ENCODE measurements around the gene PRSS12. TPM values are rescaled to one million over a fixed set of nuclear protein-coding genes. Genes with fewer than 3 reads are reported as not detected.

Gene PRSS12
- total and polyA plus RNA-seq, 8 donors: 5.5 to 12.9 (median 7.7) TPM

DNA sequence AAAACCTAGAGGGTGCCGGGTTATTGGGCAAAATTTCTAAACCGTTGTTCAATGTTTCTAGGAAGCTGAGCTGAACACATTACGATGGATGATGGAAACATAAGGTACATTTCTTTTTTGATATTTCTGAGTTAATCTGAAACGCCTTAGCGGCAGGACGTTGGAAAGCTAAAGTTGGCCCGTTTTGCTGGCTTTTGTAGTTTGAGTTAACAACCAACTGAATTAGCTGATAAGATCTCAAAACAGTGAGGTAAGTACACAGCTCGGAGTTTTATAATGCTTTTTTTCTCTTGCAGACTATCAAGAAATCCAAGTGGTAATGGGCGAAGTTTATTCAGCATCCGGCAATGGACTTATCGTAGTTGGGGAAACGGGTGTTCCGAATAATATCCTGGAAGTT lies 73.5 kb downstream of the PRSS12 start:
- no peak for FAIRE-seq

DNA sequence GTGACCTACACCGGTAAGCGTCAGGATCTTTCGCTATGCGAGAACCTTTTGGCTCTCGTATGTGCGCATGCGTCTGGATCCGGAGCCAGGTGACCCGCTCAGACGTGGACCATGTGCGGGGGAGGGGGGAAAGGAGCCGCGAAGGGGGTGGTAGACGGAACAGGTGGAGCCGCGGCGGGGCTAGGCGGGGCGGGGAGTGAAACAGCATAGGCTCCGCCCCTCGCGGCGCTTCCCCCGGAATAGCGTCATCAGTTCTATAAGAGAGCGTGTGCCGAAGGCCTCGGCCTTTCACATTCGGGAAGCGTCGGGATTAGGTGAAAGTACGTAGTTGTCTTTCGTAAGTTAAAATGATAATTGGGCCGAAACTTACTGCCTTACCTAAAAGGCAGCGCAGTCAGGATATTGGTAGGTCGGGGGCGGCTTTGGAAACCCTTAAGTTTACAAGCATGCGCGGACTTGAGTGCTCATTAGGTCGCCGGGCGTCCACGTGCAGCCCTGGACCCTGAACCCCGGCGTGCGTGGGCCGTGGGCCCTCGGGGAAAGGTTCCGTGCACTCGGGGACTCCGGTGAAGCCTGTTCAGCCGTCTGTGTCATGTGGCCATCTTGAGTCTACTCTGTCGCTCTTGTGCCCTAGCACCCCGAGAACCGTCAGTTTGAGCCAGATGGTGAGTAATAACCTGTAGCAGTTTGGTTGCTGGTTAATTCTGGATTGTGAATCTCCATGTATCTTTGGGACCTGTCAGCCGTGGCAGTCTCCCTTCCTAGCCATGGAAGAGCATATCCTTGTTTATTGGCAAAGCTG lies 74.1 kb downstream of the PRSS12 start:
- ATAC-seq (peak; percentile 91 to 97 (median 94)), DNase-seq (peak; percentile 96 to 100 (median 99)), FAIRE-seq (peak; percentile 65)
- Histone ChIP-seq H3K4me3 (peak overlapping the region; percentile 77 to 97 (median 82)), H3K36me3 (peaks cover 0 to 4% (median 0%) of the 10 kb centered on the region in 3 donors), H3K27me3 (no peaks in the 10 kb centered on the region), H3K27ac (peak overlapping the region; percentile 93 to 95 (median 95)), H3K4me1 (peaks cover 21 to 36% (median 27%) of the 10 kb centered on the region in 3 donors), H3K9me3 (no peaks in the 10 kb centered on the region)
- 0 to 1% methylated on average over 56 of the region's 56 CpGs for WGBS, 2 donors
- TF ChIP-seq CTCF (IDR thresholded peaks at IDR 0.05): no peak
- intact Hi-C loops (cut with DNase I): no loop called here

More for the DNA sequence above, 73.5 kb downstream of the PRSS12 start:
- intact Hi-C loops (cut with DNase I): no loop called here
- peaks cover 21 to 36% (median 27%) of the 10 kb centered on the region in 3 donors for H3K4me1 ChIP-seq
- H3K27ac ChIP-seq: peak overlapping the region; percentile 93 to 95 (median 95)
- H3K4me3 ChIP-seq: peak overlapping the region; percentile 77 to 97 (median 82)
- 1 to 2% methylated on average over 13 of the region's 13 CpGs for WGBS, 2 donors
- TF ChIP-seq CTCF (IDR thresholded peaks at IDR 0.05): no peak
- H3K9me3 ChIP-seq: no peaks in the 10 kb centered on the region
- DNase-seq (no peak), ATAC-seq (peak in 1 of 4 donors; percentile 1)
- no peaks in the 10 kb centered on the region for H3K27me3 ChIP-seq
- H3K36me3 ChIP-seq: peaks cover 0 to 4% (median 0%) of the 10 kb centered on the region in 3 donors

GRCh38 chr4:118277243-118277642 lies 75.6 kb downstream of the PRSS12 start:
- Histone ChIP-seq H3K9me3 (no peaks in the 10 kb centered on the region), H3K4me3 (peak overlapping the region in 1 of 4 donors; percentile 77), H3K27me3 (no peaks in the 10 kb centered on the region), H3K27ac (peak overlapping the region in 1 of 4 donors; percentile 95), H3K4me1 (peaks cover 15 to 33% (median 22%) of the 10 kb centered on the region in 3 donors), H3K36me3 (peaks cover 0 to 4% (median 0%) of the 10 kb centered on the region in 3 donors)
- intact Hi-C loops (cut with DNase I): no loop called here
- no peak for FAIRE-seq
- no peak for TF ChIP-seq CTCF (IDR thresholded peaks at IDR 0.05)
- no peak for DNase-seq
- ATAC-seq: no peak
- WGBS, 2 donors: 84 to 86% methylated on average over 4 of the region's 4 CpGs

DNA sequence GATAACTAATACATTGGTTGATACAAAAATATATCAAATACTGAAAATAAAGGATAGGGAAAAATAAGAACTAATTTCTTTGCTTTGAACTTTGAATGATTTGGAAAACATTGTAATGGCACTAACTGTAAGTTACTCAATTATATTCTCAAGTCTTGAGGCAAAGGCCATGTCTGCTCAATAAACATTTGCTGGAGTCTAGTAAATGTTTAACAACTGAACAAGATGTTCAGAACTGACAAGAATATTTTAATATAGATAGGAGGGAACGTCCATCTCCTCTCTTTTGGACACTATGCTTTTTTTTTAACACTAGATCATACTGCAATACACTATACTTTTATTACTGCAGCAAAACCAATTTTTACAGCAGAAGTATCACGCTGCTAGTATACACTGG lies 76.2 kb downstream of the PRSS12 start:
- DNase-seq (no peak), FAIRE-seq (no peak), ATAC-seq (no peak)
- WGBS, 2 donors: 36 to 37% methylated on average over 2 of the region's 2 CpGs
- no peak overlapping the region for H3K27ac ChIP-seq
- H3K36me3 ChIP-seq: peaks cover 0 to 4% (median 0%) of the 10 kb centered on the region in 3 donors
- intact Hi-C loops (cut with DNase I): no loop called here
- H3K9me3 ChIP-seq: no peaks in the 10 kb centered on the region
- H3K27me3 ChIP-seq: no peaks in the 10 kb centered on the region
- H3K4me3 ChIP-seq: no peak overlapping the region
- peaks cover 8 to 28% (median 16%) of the 10 kb centered on the region in 3 donors for H3K4me1 ChIP-seq
- no peak for TF ChIP-seq CTCF (IDR thresholded peaks at IDR 0.05)

DNA sequence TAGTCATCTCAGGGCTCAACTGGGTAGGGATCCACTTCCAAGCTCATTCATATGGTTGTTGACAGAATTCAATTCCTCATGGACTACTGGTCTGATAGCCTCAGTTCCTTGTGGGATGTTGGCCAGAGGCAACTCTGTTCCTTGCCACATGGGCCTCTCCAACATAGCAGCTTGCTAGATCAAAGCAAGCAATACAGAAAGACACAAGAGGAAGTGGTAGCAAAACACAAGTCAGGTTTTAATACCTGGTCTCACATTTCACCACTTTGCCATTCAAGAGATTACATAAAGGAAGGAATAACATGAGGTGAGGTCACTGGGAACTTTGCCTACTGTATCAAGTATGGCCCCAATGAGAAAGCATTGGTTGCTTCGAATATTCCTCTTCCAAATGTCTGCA lies 79.2 kb downstream of the PRSS12 start:
- DNase-seq (no peak), ATAC-seq (no peak), FAIRE-seq (no peak)
- no peak for TF ChIP-seq CTCF (IDR thresholded peaks at IDR 0.05)
- H3K4me3 ChIP-seq: no peak overlapping the region
- no peaks in the 10 kb centered on the region for H3K27me3 ChIP-seq
- intact Hi-C loops (cut with DNase I): no loop called here
- H3K27ac ChIP-seq: no peak overlapping the region
- H3K36me3 ChIP-seq: no peaks in the 10 kb centered on the region
- peaks cover 0 to 10% (median 10%) of the 10 kb centered on the region in 3 donors for H3K4me1 ChIP-seq
- 62 to 74% methylated on average over 1 of the region's 1 CpG for WGBS, 2 donors
- no peaks in the 10 kb centered on the region for H3K9me3 ChIP-seq

Data from pancreas (tissue), 10 donors.